Choroid plexus epithelial cell (primary cell): ENCODE data around the gene AMN.
"Not testable (repeated sequence)": the region's sequence is repeated elsewhere in the genome, so short reads cannot be mapped to it uniquely, and the experiment has no call there.

ENCODE experiments used
- DNase-seq: peaks from one replicate; pipeline ENCODE4 v3.0.0-alpha.2; 2010; ENCODE audit warnings: low read depth
- H3K4me3 ChIP-seq: 2 replicates; pipeline ENCODE4 v1.5.1; 2011; ENCODE audit warnings: low read depth, mild to moderate bottlenecking, control low read depth, low read length, moderate library complexity
- TF ChIP-seq, protein P1 (sequence below): conservative IDR thresholded peaks from 2 replicates; pipeline ENCODE4 v1.5.1; 2011; ENCODE audit warnings: low read depth, mild to moderate bottlenecking, control low read depth, inconsistent platforms, low read length, moderate library complexity

The AMN gene

DNA sequence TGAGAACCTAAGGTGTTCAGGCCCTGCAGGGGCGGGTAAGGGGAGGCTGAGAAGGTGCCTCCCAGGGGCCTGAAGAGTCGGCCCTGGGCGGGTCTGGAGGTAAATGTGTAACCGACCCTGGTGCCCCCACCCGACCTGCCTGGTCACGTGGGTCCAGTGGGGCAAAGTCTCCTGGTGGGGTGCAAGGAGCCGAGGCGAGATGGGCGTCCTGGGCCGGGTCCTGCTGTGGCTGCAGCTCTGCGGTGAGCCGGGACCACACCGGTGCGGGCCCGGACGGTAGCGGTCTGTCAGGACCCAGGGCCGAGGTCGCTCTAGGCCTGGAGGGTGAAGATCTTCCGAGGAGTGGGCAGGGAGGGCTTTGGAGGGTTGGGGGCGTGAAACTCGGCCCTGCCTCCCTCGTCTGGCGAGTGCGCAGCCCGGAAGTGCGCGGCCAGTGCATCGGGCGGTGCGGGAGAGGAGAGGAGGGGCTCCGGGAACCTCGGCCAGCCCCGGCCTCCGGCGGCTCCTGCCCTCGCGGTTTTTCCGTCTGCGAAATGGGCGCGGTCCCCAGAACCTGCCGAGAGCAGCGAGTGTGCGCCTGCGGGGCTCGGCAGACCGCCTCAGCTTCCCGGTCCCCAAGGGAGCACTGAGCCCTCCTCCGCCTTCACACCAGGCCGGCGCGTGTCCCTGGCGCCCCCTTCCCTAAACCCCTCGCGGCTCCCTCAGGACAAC is at the start of gene AMN:
Gene AMN, plus strand, starts transcription at position 174 of the 711 bp plus-strand sequence. Its CDS starts 26 bp downstream, at position 200.
- H3K4me3 ChIP-seq, result peak within 1 kb of the TSS; percentile 38
- TF ChIP-seq, protein P1, sequence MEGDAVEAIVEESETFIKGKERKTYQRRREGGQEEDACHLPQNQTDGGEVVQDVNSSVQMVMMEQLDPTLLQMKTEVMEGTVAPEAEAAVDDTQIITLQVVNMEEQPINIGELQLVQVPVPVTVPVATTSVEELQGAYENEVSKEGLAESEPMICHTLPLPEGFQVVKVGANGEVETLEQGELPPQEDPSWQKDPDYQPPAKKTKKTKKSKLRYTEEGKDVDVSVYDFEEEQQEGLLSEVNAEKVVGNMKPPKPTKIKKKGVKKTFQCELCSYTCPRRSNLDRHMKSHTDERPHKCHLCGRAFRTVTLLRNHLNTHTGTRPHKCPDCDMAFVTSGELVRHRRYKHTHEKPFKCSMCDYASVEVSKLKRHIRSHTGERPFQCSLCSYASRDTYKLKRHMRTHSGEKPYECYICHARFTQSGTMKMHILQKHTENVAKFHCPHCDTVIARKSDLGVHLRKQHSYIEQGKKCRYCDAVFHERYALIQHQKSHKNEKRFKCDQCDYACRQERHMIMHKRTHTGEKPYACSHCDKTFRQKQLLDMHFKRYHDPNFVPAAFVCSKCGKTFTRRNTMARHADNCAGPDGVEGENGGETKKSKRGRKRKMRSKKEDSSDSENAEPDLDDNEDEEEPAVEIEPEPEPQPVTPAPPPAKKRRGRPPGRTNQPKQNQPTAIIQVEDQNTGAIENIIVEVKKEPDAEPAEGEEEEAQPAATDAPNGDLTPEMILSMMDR, result no peak
- DNase-seq, result no peak

DNA sequence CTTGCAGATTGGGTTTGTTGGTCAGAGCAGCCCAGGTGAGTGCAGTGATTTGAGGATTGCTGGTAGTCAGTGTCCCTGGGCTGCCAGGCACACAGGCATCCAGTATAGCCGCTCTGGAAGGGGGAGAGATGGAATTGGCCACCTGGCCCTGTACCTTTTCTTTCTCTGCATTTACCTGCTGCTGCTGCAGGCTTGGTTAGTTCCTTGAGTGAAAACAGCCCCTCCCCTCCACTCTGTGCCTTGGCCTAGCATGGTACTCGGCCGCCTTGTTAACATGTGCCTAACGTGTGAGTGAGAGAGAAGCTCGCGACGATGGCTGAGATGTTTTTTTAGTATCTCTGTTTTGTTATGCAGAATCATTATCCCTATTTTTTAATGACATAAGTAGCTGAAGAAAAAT is 49.3 kb upstream of the AMN start:
- TF ChIP-seq, protein P1, result no peak
- no peak for DNase-seq
- no peak overlapping the region for H3K4me3 ChIP-seq

DNA sequence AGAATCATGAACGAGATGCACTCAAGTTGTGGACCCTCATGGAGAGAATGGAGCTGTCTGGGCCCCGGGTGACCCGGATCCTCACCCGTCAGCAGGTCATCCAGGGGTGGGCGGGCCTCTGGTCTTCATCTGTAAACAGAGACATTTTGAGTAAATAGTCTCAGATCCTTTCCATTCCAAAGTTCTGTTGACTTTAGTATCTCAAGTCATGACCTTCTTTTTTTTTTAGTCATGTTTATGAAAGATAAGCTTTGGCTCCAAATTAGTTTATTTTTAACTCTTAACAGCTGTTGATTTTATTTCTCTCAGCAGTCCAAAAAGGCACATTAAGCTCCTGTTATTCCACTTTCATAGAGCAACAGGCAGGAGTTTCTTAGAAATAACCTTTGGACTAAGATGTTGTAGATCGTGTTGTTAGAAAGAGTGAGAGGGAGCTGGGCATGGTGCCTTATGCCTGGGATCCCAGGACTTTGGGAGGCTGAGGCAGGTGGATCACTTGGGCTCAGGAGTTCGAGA is 48.9 kb upstream of the AMN start:
- DNase-seq, result no peak
- TF ChIP-seq, protein P1, result no peak
- H3K4me3 ChIP-seq, result no peak overlapping the region

DNA sequence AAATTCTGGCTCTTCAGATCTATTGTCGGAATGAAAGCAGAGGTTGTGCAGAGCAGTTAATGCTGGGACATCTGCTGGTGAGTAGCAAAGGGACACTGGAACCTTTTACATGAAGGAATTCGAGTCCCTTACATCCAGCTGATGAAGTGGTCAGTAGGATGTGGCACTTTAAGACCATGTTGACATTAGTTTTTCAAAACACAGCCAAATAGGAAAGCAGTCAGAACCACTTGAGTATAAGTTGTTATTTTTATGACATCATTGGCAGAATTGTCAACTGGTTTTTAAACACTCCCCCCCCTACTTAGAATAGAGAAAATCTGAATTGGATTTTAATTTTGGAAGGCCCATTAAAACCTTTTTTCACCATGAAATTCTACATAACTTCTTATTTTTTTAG is 46.8 kb upstream of the AMN start:
- H3K4me3 ChIP-seq, result no peak overlapping the region
- TF ChIP-seq, protein P1, result no peak
- DNase-seq, result no peak

DNA sequence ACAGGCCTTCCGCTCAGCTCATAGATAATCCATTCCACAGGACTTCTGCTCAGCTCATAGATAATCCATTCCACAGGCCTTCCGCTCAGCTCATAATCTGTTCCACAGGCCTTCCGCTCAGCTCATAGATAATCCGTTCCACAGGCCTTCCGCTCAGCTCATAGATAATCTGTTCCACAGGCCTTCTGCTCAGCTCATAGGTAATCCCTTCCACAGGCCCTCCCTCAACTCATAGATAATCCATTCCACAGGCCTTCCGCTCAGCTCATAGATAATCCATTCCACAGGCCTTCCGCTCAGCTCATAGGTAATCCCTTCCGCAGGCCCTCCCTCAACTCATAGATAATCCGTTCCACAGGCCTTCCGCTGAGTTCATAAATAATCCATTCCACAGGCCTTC is 45.0 kb upstream of the AMN start:
- not testable (repeated sequence) for H3K4me3 ChIP-seq, DNase-seq

DNA sequence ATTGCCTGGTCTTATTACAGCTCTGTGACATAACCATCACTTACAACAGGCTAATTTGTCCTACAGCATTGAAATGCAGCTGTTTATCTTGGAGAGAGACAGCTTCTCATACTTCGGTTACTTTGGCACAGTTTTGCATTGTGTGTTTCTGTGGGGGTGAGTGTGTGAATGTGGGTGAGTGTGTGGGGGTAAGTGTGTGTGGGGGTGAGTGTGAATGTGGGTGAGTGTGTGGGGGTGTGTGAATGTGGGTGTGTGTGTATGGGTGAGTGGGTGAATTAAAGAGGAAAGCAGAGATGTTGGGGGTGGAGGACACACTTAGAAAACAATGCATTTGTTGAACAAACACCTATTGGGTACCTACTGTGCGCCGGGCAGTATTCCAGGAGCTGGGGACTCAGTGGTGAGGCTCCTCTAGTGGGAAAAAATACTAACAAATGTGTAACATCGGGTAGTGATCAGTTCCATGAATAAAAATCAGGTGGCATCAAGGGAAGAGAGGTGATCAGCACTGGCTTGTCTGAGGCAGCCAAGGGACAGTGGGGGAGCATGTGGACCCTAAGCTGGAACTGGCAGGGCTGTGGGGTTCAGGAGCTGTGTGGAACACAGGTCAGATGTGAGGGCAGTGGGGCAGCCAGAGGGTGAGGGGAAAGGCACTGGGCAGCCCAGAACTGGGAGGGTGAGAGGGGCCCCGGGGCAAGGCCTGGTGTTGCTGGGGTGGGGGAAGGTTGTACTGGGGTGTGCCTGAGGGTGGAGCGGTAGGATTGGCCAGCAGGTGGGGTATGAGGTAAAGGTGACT is 44.1 kb upstream of the AMN start:
- TF ChIP-seq, protein P1, result peak; percentile 25
- H3K4me3 ChIP-seq, result no peak overlapping the region
- no peak for DNase-seq

DNA sequence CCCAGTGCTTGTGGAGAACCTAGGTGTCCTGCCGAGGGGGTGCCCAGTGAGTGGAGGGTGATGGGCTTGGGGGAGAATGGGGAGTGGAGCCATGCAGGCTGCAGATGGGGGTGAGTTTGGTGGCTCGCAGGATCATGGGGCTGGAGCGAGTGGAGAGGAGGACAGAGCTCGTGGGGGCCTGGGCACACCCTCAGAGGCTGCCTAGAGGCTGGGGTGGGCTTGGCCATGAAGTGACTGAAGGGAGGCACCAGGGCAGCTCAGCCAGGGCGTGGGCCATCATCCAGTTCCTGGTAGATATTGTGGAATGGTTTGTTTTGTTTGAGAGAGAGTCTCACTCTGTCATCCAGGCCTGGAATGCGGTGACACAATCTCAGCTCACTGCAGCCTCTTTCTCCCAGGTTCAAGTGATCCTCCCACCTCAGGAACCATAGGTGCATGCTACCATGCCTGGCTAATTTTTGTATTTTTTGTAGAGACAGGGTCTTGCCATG is 43.4 kb upstream of the AMN start:
- no peak for DNase-seq
- TF ChIP-seq, protein P1, result no peak
- H3K4me3 ChIP-seq, result no peak overlapping the region
